HCT116 (cell line): ENCODE results near the gene ICAM2. TPM values are rescaled to one million over a fixed set of nuclear protein-coding genes. Genes with fewer than 3 reads are reported as not detected.

Source experiments
- ATAC-seq: fragments of 200-7000 bp; cut with Tn5 transposase; 2 replicates; pipeline ENCODE4 v1.9.1; 2020; ENCODE audit warnings: mild to moderate bottlenecking, moderate library complexity
- BruUV-seq: library from RNA; stranded (reverse); fragments of 400-500 nt; replicated peaks from 2 replicates; lab custom pipeline; 2021; lab: Mats Ljungman, UMichigan
- CTCF ChIA-PET: fragments of 300-600 bp; sonication (Branson Sonifier 250); formaldehyde crosslinking; loops from one replicate; lab custom pipeline; 2021; ENCODE audit warnings: antibody characterized with exemption; lab: Charles Lee
- POLR2A ChIA-PET: fragments of 300-600, 350-600 bp; sonication (Branson Sonifier 250); formaldehyde crosslinking; loops from one replicate; lab custom pipeline; 2021; ENCODE audit warnings: antibody characterized with exemption; lab: Charles Lee
- RAD21 ChIA-PET, 2 experiments: fragments of 300-600 bp; sonication (Branson Sonifier 250); formaldehyde crosslinking; loops; one replicate each; lab custom pipeline; 2023; ENCODE audit warnings: low total read pairs in 2 of 2; ENCODE audit not compliant: uncharacterized antibody in 2 of 2, unreplicated experiment in 2 of 2, low non-redundant PET in 1 of 2; lab: Charles Lee
- DNase-seq: peaks from one replicate; pipeline ENCODE4 v3.0.0-alpha.2; 2010; ENCODE audit warnings: low read depth, low spot score
- H2AFZ ChIP-seq: fragments of 200-600 bp; shearing (Covaris generic), sonication (generic); 2 replicates; pipeline ENCODE4 v1.6.1; 2017; ENCODE audit warnings: low read depth, mixed run types, mixed read lengths, antibody characterized with exemption, low read length; ENCODE audit not compliant: poor library complexity, severe bottlenecking
- H3K27ac ChIP-seq: 2 replicates; pipeline ENCODE4 v1.5.1; 2012; ENCODE audit warnings: low read depth, low read length
- H3K27me3 ChIP-seq: fragments of 200-600 bp; sonication (generic); 2 replicates; pipeline ENCODE4 v1.6.1; 2016; ENCODE audit warnings: mixed run types, low read length, mixed read lengths; ENCODE audit not compliant: insufficient read depth
- H3K36me3 ChIP-seq, 2 experiments: fragments of 200-500 bp in 1 of 2; fragments of 200-600 bp in 1 of 2; sonication (Bioruptor generic) in 1 of 2; sonication (generic) in 1 of 2; 2 replicates each; pipeline versions ENCODE4 v1.5.1 to v1.6.1; 2014 to 2016; ENCODE audit warnings: low read length in 2 of 2, inconsistent platforms in 1 of 2, mixed read lengths in 1 of 2, mixed run types in 1 of 2; ENCODE audit not compliant: insufficient read depth in 2 of 2, control insufficient read depth in 1 of 2
- H3K4me1 ChIP-seq, 2 experiments: fragments of 200-600 bp in 1 of 2; sonication (generic) in 1 of 2; 2 replicates each; pipeline versions ENCODE4 v1.5.1 to v1.6.1; 2012 to 2017; ENCODE audit warnings: low read length in 2 of 2, inconsistent platforms in 1 of 2, mild to moderate bottlenecking in 1 of 2, mixed read lengths in 1 of 2, mixed run types in 1 of 2, moderate library complexity in 1 of 2; ENCODE audit not compliant: insufficient read depth in 2 of 2, control insufficient read depth in 1 of 2
- H3K4me2 ChIP-seq: fragments of 200-600 bp; sonication (generic); 2 replicates; pipeline ENCODE4 v1.6.1; 2017; ENCODE audit warnings: mixed run types, low read length, mixed read lengths
- H3K4me3 ChIP-seq, 2 experiments: fragments of 200-600 bp in 1 of 2; sonication (generic) in 1 of 2; replicated peaks in 1 of 2; 2 replicates each; pipeline ENCODE4 v1.5.1; 2011 to 2016; ENCODE audit warnings: low read length in 2 of 2, control low read depth in 1 of 2, low read depth in 1 of 2, mild to moderate bottlenecking in 1 of 2, mixed read lengths in 1 of 2, mixed run types in 1 of 2
- H3K79me2 ChIP-seq: fragments of 200-600 bp; sonication (generic); 2 replicates; pipeline ENCODE4 v1.6.1; 2017; ENCODE audit warnings: mild to moderate bottlenecking, mixed run types, low read length, moderate library complexity, mixed read lengths; ENCODE audit not compliant: insufficient read depth
- H3K9ac ChIP-seq: fragments of 200-600 bp; sonication (generic); 2 replicates; pipeline ENCODE4 v1.6.1; 2016; ENCODE audit warnings: low read length, mixed read lengths
- H3K9me2 ChIP-seq: fragments of 200-600 bp; sonication (generic), shearing (Covaris generic); 2 replicates; pipeline ENCODE4 v1.6.1; 2017; ENCODE audit warnings: mixed run types, mild to moderate bottlenecking, moderate library complexity; ENCODE audit not compliant: insufficient read depth
- H3K9me3 ChIP-seq, 2 experiments: fragments of 200-500 bp in 1 of 2; fragments of 200-600 bp in 1 of 2; sonication (Bioruptor generic) in 1 of 2; sonication (generic) in 1 of 2; 2 replicates each; pipeline ENCODE4 v1.6.1; 2014 to 2017; ENCODE audit warnings: low read length in 2 of 2, mixed read lengths in 2 of 2, inconsistent platforms in 1 of 2, low read depth in 1 of 2, mild to moderate bottlenecking in 1 of 2, mixed run types in 1 of 2, moderate library complexity in 1 of 2; ENCODE audit not compliant: control insufficient read depth in 1 of 2, insufficient read depth in 1 of 2
- H4K20me1 ChIP-seq: fragments of 200-600 bp; sonication (generic), shearing (Covaris generic); 2 replicates; pipeline ENCODE4 v1.6.1; 2017; ENCODE audit warnings: mixed run types, mild to moderate bottlenecking, moderate library complexity; ENCODE audit not compliant: insufficient read depth
- ELF1 ChIP-seq: IDR thresholded peaks from 2 replicates; pipeline ENCODE4 v1.6.1; 2012; ENCODE audit warnings: low read depth, borderline replicate concordance
- FOSL1 ChIP-seq: IDR thresholded peaks from 2 replicates; pipeline ENCODE4 v1.6.1; 2012; ENCODE audit warnings: low read depth
- JUND ChIP-seq: IDR thresholded peaks from 2 replicates; pipeline ENCODE4 v1.6.1; 2012
- RAD21 ChIP-seq: IDR thresholded peaks from 2 replicates; pipeline ENCODE4 v1.6.1; 2012; ENCODE audit warnings: low read depth, mild to moderate bottlenecking
- REST ChIP-seq: IDR thresholded peaks from 2 replicates; pipeline ENCODE4 v1.6.1; 2012; ENCODE audit warnings: low read depth
- SP1 ChIP-seq: IDR thresholded peaks from 2 replicates; pipeline ENCODE4 v1.6.1; 2012; ENCODE audit warnings: low read depth
- SRF ChIP-seq: IDR thresholded peaks from 2 replicates; pipeline ENCODE4 v1.6.1; 2012; ENCODE audit warnings: low read depth
- YY1 ChIP-seq: IDR thresholded peaks from 2 replicates; pipeline ENCODE4 v1.6.1; 2011; ENCODE audit warnings: low read length, low read depth, moderate library complexity, mild to moderate bottlenecking; ENCODE audit not compliant: insufficient replicate concordance; ENCODE audit errors: extremely low read depth
- intact Hi-C: fragments of 100-400 bp; cut with micrococcal nuclease; formaldehyde crosslinking; loops from 2 replicates; pipeline ENCODE4 v1.10.0; 2022
- total RNA-seq: library from RNA; stranded (reverse); gene quantifications from one replicate; pipeline ENCODE4 v1.2.1, GENCODE V29; 2021; ENCODE audit not compliant: unreplicated experiment

The ICAM2 gene
- total RNA-seq, 1 experiment from 2014 or later = 0.61 TPM

- TF ChIP-seq FOSL1 = no peak
- TF ChIP-seq YY1 = no peak
- no peak for TF ChIP-seq RAD21
- TF ChIP-seq SP1 = no peak
- no peak for TF ChIP-seq ELF1
- TF ChIP-seq SRF = no peak
- TF ChIP-seq REST = no peak
- TF ChIP-seq JUND = no peak
- TF ChIP-seq, all 23 proteins: peak for 0
- no peaks in the 10 kb centered on the region for H3K79me2 ChIP-seq
- no peak overlapping the region for H3K4me2 ChIP-seq
- RAD21 ChIA-PET = no interaction called here
- H3K27me3 ChIP-seq = no peaks in the 10 kb centered on the region
- no TSS peak for BruUV-seq
- no peak overlapping the region for H3K9ac ChIP-seq
- intact Hi-C loops = no loop called here
- no peak for DNase-seq
- no peak overlapping the region for H3K27ac ChIP-seq
- no peaks in the 10 kb centered on the region for H3K9me2 ChIP-seq
- H3K36me3 ChIP-seq = no peaks in the 10 kb centered on the region
- H4K20me1 ChIP-seq = no peaks in the 10 kb centered on the region
- H3K4me3 ChIP-seq = no peak overlapping the region
- no peak overlapping the region for H2AFZ ChIP-seq
- CTCF ChIA-PET = interaction anchor here (1.1 kb wide), 1 partner anchor 12 kb away, joined by 3 read pairs; no protein-coding TSS in a partner anchor
- no peaks in the 10 kb centered on the region for H3K9me3 ChIP-seq
- POLR2A ChIA-PET = no interaction called here
- H3K4me1 ChIP-seq = peaks cover 14 to 28% of the 10 kb centered on the region in 2 experiments
- no peak for ATAC-seq
Observed at GRCh38 chr17:64002658-64003525, 17.5 kb downstream of the ICAM2 start.
